HG02798 (cell line): ENCODE data around the gene FARP1.

Source experiments
- ATAC-seq: cut with Tn5 transposase; IDR thresholded peaks from one replicate; pipeline ENCODE4 v1.9.1; 2021; ENCODE audit warnings: mild to moderate bottlenecking; ENCODE audit not compliant: unreplicated experiment, poor library complexity

FARP1 gene

DNA sequence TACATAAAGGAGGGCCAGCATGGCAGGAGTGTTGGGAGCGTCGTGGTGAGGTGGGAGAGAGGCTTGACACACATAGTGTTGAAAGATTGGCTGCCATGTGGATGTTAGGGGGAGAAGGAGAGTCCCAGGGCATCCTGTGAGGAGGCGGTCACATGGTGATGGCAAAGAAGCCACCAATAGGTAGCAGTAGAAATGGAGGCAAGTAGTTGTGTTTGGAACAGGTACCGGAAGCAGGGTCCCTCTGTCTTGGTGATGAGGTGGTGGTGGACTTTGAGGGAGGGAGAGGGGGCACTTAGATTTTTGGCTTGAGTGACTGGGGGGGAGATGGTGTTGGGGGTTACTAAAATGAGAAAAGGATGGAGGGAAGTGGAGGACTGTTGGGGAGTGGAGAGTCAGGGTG is 227.4 kb downstream of the FARP1 start:
- no peak for ATAC-seq

- ATAC-seq = no peak
Measured at GRCh38 chr13:98370806-98371515, 228.1 kb downstream of the FARP1 start.

DNA sequence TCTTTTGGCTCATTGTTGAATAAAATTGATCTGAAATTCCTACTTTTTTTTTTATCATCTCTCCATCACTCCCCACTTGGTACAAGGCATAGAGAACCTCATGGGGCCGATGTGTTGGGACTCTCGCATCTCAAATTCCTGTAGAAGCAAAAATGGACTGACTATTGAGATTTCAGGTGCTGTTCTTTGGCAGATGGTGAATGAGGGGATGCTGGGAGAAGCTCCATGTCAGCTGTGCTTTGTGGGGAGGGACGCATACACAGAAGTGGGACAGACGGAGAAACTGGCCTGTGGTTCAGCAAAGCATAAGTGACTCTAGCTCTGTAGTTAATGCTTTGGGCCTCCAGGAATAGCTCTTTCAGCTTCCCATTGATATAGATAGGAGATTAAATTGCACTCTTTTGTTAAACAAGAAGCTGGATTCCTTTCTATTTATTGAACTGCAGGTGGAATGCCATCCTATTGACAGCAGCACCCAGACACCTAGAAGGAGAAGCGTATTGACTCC is 228.7 kb downstream of the FARP1 start:
- ATAC-seq = no peak

DNA sequence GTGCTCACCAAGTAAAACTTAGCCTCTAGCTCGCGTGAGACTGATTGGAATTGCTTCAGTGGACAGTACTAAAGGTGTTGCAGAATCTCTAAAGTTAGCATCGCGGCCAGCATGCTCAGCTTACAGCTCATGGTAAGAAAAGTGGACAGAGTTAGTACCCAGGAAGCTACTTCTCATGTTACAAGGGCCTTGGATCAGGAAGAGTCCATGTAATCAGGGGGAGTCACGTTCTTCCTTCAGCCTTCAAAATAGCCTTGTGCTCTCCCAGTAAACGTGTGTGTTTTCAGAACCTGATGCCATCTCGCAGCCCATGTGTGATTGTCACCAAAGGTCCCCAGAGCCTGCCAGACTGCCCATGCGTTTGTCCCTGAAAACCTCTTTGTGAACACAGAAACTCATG is 230.0 kb downstream of the FARP1 start:
- no peak for ATAC-seq

DNA sequence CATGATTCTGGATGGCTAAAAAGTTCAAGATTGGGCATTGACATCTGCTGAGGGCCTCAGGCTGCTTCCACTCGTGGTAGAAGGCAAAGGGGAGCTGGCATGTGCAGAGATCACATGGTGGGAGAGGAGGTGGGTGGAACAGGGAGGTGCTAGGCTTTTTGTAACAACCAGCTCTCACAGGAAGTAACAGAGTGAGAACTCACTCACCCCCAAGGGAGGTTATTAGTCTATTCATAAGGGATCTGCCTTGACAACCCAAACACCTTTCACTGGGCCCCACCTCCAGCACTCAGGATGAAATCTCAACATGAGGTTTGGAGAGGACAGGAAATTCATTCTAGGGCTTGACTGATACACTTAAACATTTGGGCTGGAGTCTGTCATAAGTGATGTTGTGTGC is 231.9 kb downstream of the FARP1 start:
- no peak for ATAC-seq

GRCh38 chr13:98377635-98378378 is 234.9 kb downstream of the FARP1 start:
- no peak for ATAC-seq

DNA sequence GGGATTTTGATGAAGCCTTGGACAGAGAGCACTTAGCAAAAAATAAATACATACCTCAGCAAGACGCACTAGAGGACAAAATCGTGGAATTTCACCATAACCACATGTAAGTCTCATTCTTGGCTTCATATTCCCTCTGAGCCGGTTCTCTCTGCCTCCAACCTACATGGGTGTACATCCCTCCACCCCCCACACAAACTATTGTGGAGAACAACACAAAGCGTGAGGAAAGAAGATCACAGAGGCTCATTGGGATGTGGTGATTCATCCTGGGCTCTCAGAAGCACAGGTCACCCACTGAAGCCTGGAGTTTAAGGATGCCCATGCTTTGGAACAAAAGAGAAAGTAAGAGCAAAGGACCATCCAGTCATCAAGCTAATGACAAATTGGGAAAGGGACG is 241.8 kb downstream of the FARP1 start:
- no peak for ATAC-seq

GRCh38 chr13:98385606-98386005 is 242.7 kb downstream of the FARP1 start:
- no peak for ATAC-seq

DNA sequence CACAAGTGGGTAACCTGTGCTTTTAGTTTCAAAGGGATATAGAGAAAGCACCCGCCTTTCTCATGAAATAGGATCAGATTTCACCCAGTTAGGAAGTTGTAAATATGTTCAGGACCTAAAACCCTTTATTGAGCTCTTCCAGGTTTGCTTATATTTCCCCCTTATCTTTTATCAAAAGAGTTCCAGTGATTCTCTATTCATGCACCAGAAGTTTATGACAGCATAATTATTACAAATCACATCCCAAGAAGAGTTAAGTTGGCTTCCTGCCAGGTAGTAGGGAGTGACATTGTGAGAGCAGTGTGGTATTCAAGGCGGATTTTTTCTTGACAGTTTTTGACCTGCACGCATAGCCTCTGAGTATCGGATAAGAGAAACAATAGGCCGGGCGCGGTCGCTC is 243.7 kb downstream of the FARP1 start:
- ATAC-seq = no peak

GRCh38 chr13:98389319-98389718 is 246.4 kb downstream of the FARP1 start:
- ATAC-seq = no peak

DNA sequence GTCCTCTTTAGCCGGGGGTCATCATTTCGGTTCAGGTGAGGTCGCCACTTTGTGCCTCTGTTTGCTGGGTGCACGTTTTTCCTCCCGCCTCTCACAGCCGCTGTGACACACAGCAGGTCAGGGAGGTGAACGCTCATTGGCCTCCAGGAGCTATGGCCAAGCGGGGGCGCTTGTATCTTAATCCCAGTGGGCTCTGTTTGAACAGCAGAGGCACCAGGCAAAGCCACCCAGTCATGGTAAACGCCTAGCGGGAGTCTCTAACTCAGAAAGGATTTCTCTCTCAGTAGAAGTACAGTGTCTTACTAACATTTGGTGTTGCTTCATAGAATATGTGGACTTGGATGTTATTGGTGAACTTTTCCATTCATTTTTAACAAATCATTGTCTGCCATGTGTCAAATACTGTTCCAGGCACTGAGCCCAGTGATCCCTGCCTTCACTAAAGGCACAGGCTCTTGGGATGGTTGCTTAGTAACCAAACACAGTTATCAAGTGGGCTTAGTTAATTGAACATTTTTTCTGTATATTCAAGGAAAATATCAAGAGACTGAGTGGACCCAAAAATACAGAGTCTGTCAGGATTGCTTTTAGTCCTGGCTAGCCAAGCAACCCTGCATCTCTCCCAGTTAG is 247.3 kb downstream of the FARP1 start:
- ATAC-seq = no peak

- no peak for ATAC-seq
Measured at GRCh38 chr13:98393873-98394272, 251.0 kb downstream of the FARP1 start.

GRCh38 chr13:98394820-98395510 is 252.1 kb downstream of the FARP1 start:
- ATAC-seq = no peak

DNA sequence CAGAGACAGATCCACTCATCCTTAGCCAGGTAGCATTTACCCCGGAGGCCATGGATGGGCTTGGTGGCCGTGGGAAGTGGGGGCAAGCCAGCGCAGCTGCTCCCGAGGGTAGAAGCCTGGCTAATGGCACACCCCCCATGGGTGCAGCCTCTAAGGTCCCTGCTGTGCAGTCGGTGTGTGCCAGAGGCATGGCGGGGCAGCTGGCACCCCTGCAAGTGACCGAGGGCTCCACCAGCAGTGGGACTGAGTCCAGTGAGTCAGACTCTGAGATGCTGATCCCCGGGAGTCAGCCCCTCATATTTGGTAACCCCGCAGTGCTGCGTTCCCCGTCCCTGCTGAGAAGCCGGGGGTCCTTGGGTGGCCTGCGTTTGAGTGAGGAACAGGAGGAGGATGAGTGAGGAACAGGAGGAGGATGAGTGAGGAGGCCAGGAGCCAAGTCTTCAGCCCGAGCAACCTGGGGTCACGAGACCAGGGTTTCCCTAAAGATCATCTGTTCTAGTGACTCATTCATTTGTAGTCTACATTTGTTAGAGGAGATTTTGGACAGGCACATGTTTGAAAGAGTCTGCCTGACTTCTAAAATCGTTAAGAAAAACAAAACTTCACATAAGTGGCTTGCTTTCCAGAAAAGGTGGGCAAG is 253.3 kb downstream of the FARP1 start:
- no peak for ATAC-seq

- no peak for ATAC-seq
Measured at GRCh38 chr13:98397221-98397620, 254.3 kb downstream of the FARP1 start.

DNA sequence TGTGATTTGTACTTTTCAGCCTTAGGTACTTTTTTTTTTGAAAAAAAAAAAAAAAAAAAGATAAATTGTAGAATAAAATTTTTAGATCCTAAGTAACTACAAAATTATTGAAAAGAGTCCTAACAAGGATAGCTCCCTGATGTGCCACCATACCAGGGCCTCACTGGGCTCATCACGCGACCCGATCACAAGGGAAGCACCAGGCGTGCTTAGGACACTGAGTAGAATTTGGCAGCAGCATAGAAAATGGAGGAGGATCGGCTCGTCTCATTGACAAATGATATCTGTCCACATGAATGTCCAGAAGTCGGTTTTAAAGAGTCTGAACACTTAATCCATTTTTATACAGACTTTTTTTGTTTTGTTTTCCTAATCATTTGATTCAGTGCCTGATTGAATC is 255.0 kb downstream of the FARP1 start:
- no peak for ATAC-seq

GRCh38 chr13:98398581-98398980 is 255.7 kb downstream of the FARP1 start:
- no peak for ATAC-seq

- no peak for ATAC-seq
Measured at GRCh38 chr13:98399756-98400155, 256.9 kb downstream of the FARP1 start.

DNA sequence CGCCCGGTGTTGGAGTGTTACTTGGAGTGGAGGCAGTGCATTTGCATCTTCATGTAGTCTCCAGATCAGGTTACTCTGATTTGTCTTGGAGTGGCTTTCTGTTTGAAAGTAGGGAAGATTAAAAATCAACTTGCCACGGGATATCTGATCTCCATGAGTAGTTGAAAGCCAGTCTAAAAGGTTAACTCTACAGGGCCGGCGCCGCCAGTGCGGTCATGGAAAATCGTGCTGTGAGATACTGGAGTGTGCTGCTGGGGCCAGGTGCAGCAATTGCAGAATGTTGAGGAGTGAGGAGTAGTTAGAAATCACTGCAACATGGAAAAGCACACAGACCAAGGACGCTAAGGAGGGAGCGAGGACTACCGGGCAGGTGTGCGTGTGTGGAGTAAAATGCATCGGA is 259.0 kb downstream of the FARP1 start:
- no peak for ATAC-seq

DNA sequence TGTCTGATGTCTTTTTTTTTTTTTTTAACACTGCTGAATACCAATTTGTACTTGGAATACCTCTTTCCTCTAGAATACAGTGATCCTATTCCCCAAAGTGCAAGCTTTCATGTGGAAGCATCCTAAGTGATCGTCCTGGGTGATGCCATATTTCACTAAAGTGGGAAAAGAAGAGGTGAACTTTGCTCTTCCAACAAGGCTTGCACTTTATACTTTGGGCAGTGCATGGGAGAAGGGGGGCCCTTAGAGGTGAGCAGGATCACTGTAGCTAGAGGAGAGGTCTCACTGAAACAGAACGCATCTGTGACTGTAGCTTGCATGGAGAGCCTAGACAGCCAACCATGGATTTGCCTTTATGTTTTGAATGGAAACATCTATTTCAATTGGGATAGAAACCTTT is 260.2 kb downstream of the FARP1 start:
- no peak for ATAC-seq
